SK-N-SH (cell line): ENCODE data around the gene CTCF.

ENCODE experiments used
- TAF1 ChIP-seq: IDR thresholded peaks from 2 replicates; pipeline ENCODE4 v1.6.1; 2012; ENCODE audit warnings: low read depth, mild to moderate bottlenecking, low read length, moderate library complexity, borderline replicate concordance
- USF1 ChIP-seq: IDR thresholded peaks from 2 replicates; pipeline ENCODE4 v1.4.0; 2012; ENCODE audit warnings: low read depth, borderline replicate concordance

GRCh38 chr16:67676516-67676915 is 114.2 kb downstream of the CTCF start:
- TF ChIP-seq USF1 (no peak), TAF1 (no peak)
